Gastrocnemius medialis (tissue), 4 donors: ENCODE measurements around the gene SKI. TPM values are rescaled to one million over a fixed set of nuclear protein-coding genes. Genes with fewer than 3 reads are reported as not detected.

Experiments
- ATAC-seq, 2 donors: fragments of 150-250 bp; one replicate each; pipeline ENCODE4 v1.9.1; 2016
- DNase-seq, 2 donors: peaks; one replicate each; pipeline ENCODE4 v3.0.0-alpha.2; 2019
- H3K27ac ChIP-seq, 4 donors: fragments of 200-600 bp; sonication (generic); 1 replicate in 1 of 4; 2 replicates in 3 of 4; pipeline ENCODE4 v1.5.1; 2016 to 2018; ENCODE audit warnings: mild to moderate bottlenecking in 2 of 4, moderate library complexity in 1 of 4
- H3K27me3 ChIP-seq, 3 donors: fragments of 200-600 bp; sonication (generic) in 2 of 3; 1 replicate in 1 of 3; 2 replicates in 2 of 3; pipeline versions ENCODE4 v1.5.1 to v1.6.0; 2016 to 2019; ENCODE audit warnings: mild to moderate bottlenecking in 1 of 3, moderate library complexity in 1 of 3
- H3K36me3 ChIP-seq, 2 donors: fragments of 200-600 bp; sonication (generic) in 1 of 2; one replicate each; pipeline ENCODE4 v1.5.1; 2017 to 2018
- H3K4me1 ChIP-seq, 2 donors: fragments of 200-600 bp; sonication (generic) in 1 of 2; one replicate each; pipeline ENCODE4 v1.5.1; 2016 to 2017; ENCODE audit warnings: mild to moderate bottlenecking in 2 of 2
- H3K4me3 ChIP-seq, 4 donors: fragments of 200-600 bp; sonication (generic) in 3 of 4; 1 replicate in 1 of 4; 2 replicates in 3 of 4; pipeline ENCODE4 v1.5.1; 2016 to 2019; ENCODE audit warnings: mild to moderate bottlenecking in 2 of 4
- H3K9me3 ChIP-seq, 3 donors: fragments of 200-600 bp; sonication (generic) in 2 of 3; 1 replicate in 1 of 3; 2 replicates in 2 of 3; pipeline ENCODE4 v1.5.1; 2016 to 2019
- CTCF ChIP-seq, 5 experiments: fragments of 450-650 bp in 3 of 5; fragments of 200-600 bp in 2 of 5; sonication (generic) in 2 of 5; IDR thresholded peaks in 4 of 5; conservative IDR thresholded peaks in 1 of 5; 1 replicate in 4 of 5; 2 replicates in 1 of 5; pipeline ENCODE4 v1.5.1; 2016 to 2019; ENCODE audit warnings: antibody characterized with exemption in 5 of 5, mild to moderate bottlenecking in 3 of 5, moderate library complexity in 3 of 5
- POLR2A ChIP-seq, 2 donors: fragments of 450-650 bp; IDR thresholded peaks; one replicate each; pipeline ENCODE4 v1.6.1; 2017; ENCODE audit warnings: antibody characterized with exemption in 2 of 2, mild to moderate bottlenecking in 2 of 2, moderate library complexity in 2 of 2
- in situ Hi-C, 4 donors: fragments of 200-750 bp; cut with MboI; loops; one replicate each; pipeline versions ENCODE4 v1.15.0 to v1.8.0; 2017; ENCODE audit warnings: low sequenced_read_pairs in 4 of 4
- intact Hi-C: fragments of 100-400 bp; cut with DNase I; formaldehyde crosslinking; loops from one replicate; pipeline ENCODE4 v1.15.1; 2023; ENCODE audit warnings: low total_unique reads
- total RNA-seq, 4 donors: library from RNA; depleted of rRNA; stranded (reverse); fragments of >200 nt; gene quantifications; one replicate each; pipeline versions ENCODE4 v1.1.0 to v1.2.3, GENCODE V29; 2016

SKI gene
- total RNA-seq, 4 donors from 2014 or later: 7.8 to 32.2 (median 22.4) TPM

- no peak for ATAC-seq
Measured at GRCh38 chr1:2276803-2277580, 48.9 kb downstream of the SKI start.

DNA sequence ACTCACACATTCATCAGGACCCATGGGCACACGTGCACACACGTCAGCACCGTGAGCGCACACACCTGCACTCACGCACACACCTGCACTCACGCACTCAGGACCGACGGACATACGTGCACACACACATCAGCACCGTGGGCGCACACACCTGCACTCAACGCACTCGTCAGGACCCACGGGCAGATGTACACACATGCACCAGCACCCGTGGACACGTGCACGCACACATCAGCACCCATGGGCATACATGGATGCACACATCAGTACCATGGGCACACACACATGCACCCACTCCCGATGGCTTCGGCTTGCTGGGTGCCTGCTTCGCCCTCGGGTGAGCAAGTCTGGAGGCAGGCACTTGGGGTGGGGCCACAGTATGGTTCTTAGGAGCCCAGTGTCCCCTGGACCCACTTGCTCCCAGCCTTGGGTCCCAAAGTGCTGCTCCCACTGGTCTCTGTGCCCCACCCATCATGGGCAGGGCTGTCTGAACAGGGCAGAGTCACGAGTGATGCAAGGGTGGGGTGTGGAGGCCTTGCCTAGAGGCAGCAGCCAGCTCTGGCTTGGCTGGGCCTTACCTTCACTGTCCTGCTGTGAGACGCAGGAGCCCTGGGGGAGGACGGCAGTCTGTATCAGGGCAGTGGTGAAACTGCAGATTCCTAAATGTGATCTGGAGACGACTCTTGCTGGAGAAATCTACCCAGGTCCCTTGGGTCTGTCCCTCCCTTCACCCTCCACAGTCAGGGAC is 49.8 kb downstream of the SKI start:
- intact Hi-C loops (no loop called here), in situ Hi-C loops (no loop called here)
- no peaks in the 10 kb centered on the region for H3K36me3 ChIP-seq
- DNase-seq: peak in 1 of 2 donors; percentile 48
- no peak overlapping the region for H3K4me3 ChIP-seq
- peaks cover 64 to 66% of the 10 kb centered on the region in 2 donors for H3K4me1 ChIP-seq
- no peak for TF ChIP-seq CTCF (IDR thresholded peaks at IDR 0.05 in 4 of 5, conservative IDR thresholded peaks at IDR 0.05 in 1 of 5)
- no peak for TF ChIP-seq POLR2A (IDR thresholded peaks at IDR 0.05)
- ATAC-seq: peak in 1 of 2 donors; percentile 38
- H3K9me3 ChIP-seq: no peaks in the 10 kb centered on the region
- H3K27me3 ChIP-seq: no peaks in the 10 kb centered on the region
- H3K27ac ChIP-seq: peak overlapping the region; percentile 1 to 51 (median 26)

More at GRCh38 chr1:2276803-2277580, 48.9 kb downstream of the SKI start:
- TF ChIP-seq CTCF (IDR thresholded peaks at IDR 0.05 in 4 of 5, conservative IDR thresholded peaks at IDR 0.05 in 1 of 5) (no peak), POLR2A (IDR thresholded peaks at IDR 0.05) (no peak)
- intact Hi-C loops (no loop called here), in situ Hi-C loops (no loop called here)
- DNase-seq: no peak
- Histone ChIP-seq H3K4me3 (no peak overlapping the region), H3K36me3 (no peaks in the 10 kb centered on the region), H3K27me3 (no peaks in the 10 kb centered on the region), H3K9me3 (no peaks in the 10 kb centered on the region), H3K27ac (peak overlapping the region in 2 of 4 donors; percentile 52 to 55), H3K4me1 (peaks cover 68 to 75% of the 10 kb centered on the region in 2 donors)

- TF ChIP-seq POLR2A (IDR thresholded peaks at IDR 0.05) (no peak), CTCF (IDR thresholded peaks at IDR 0.05 in 4 of 5, conservative IDR thresholded peaks at IDR 0.05 in 1 of 5) (no peak)
- DNase-seq (no peak), ATAC-seq (no peak)
- in situ Hi-C loops (no loop called here), intact Hi-C loops (no loop called here)
- H3K27me3 ChIP-seq: no peaks in the 10 kb centered on the region
- H3K4me1 ChIP-seq: peaks cover 63 to 65% of the 10 kb centered on the region in 2 donors
- no peak overlapping the region for H3K4me3 ChIP-seq
- H3K27ac ChIP-seq: peak overlapping the region; percentile 7 to 52 (median 48)
- H3K9me3 ChIP-seq: no peaks in the 10 kb centered on the region
- H3K36me3 ChIP-seq: no peaks in the 10 kb centered on the region
Measured at GRCh38 chr1:2278591-2279209, 50.6 kb downstream of the SKI start.

- ATAC-seq (peak in 1 of 2 donors; percentile 32), DNase-seq (no peak)
- H3K27ac ChIP-seq: peak overlapping the region in 3 of 4 donors; percentile 46 to 52 (median 51)
- no peak overlapping the region for H3K4me3 ChIP-seq
- H3K27me3 ChIP-seq: no peaks in the 10 kb centered on the region
- H3K9me3 ChIP-seq: no peaks in the 10 kb centered on the region
- no peak for TF ChIP-seq POLR2A (IDR thresholded peaks at IDR 0.05)
- TF ChIP-seq CTCF (IDR thresholded peaks at IDR 0.05 in 4 of 5, conservative IDR thresholded peaks at IDR 0.05 in 1 of 5): no peak
- in situ Hi-C loops (no loop called here), intact Hi-C loops (no loop called here)
- peaks cover 63 to 65% of the 10 kb centered on the region in 2 donors for H3K4me1 ChIP-seq
- no peaks in the 10 kb centered on the region for H3K36me3 ChIP-seq
Measured at GRCh38 chr1:2279210-2279639, 51.1 kb downstream of the SKI start.
